Panc1 (cell line): ENCODE results near the gene C1QTNF2. TPM values are rescaled to one million over a fixed set of nuclear protein-coding genes. Genes with fewer than 3 reads are reported as not detected.

Experiments
- ATAC-seq: fragments of 200-7000 bp; cut with Tn5 transposase; 2 replicates; pipeline ENCODE4 v1.9.1; 2020; ENCODE audit warnings: mild to moderate bottlenecking, moderate library complexity
- BruUV-seq: library from RNA; stranded (reverse); fragments of 400-500 nt; replicated peaks from 2 replicates; lab custom pipeline; 2021; lab: Mats Ljungman, UMichigan
- CTCF ChIA-PET: fragments of 300-600 bp; sonication (Branson Sonifier 250); formaldehyde crosslinking; loops from one replicate; lab custom pipeline; 2022; ENCODE audit warnings: antibody characterized with exemption; lab: Charles Lee
- POLR2A ChIA-PET: fragments of 300-600 bp; sonication (Branson Sonifier 250); formaldehyde crosslinking; loops from one replicate; lab custom pipeline; 2022; ENCODE audit warnings: antibody characterized with exemption; lab: Charles Lee
- DNase-seq: peaks from one replicate; pipeline ENCODE4 v3.0.0-alpha.2; 2010; ENCODE audit warnings: low read depth, low spot score
- H3K27ac ChIP-seq: 2 replicates; pipeline ENCODE4 v1.5.1; 2011; ENCODE audit warnings: mild to moderate bottlenecking, low read length, inconsistent platforms
- H3K27me3 ChIP-seq: fragments of 200-500 bp; sonication (Bioruptor generic); 2 replicates; pipeline ENCODE4 v1.6.0; 2014; ENCODE audit warnings: low read length, inconsistent platforms; ENCODE audit not compliant: control insufficient read depth, insufficient read depth
- H3K36me3 ChIP-seq: fragments of 200-500 bp; sonication (Bioruptor generic); 2 replicates; pipeline ENCODE4 v1.5.1; 2014; ENCODE audit warnings: inconsistent platforms, mild to moderate bottlenecking, low read length, moderate library complexity; ENCODE audit not compliant: control insufficient read depth, insufficient read depth
- H3K4me1 ChIP-seq: 2 replicates; pipeline ENCODE4 v1.5.1; 2011; ENCODE audit warnings: inconsistent platforms, mild to moderate bottlenecking, low read length, moderate library complexity; ENCODE audit not compliant: control insufficient read depth, insufficient read depth
- H3K4me3 ChIP-seq, 2 experiments: 2 replicates each; pipeline ENCODE4 v1.5.1; 2011 to 2012; ENCODE audit warnings: low read depth in 2 of 2, low read length in 2 of 2, mild to moderate bottlenecking in 2 of 2, inconsistent platforms in 1 of 2, moderate library complexity in 1 of 2
- H3K9me3 ChIP-seq: fragments of 200-500 bp; sonication (Bioruptor generic); 2 replicates; pipeline ENCODE4 v1.5.1; 2014; ENCODE audit warnings: low read depth, mild to moderate bottlenecking, inconsistent platforms, low read length, moderate library complexity; ENCODE audit not compliant: control insufficient read depth, insufficient read depth
- POLR2AphosphoS5 ChIP-seq: IDR thresholded peaks from 2 replicates; pipeline ENCODE4 v1.6.1; 2012; ENCODE audit warnings: mild to moderate bottlenecking, low read depth, low read length, moderate library complexity
- REST ChIP-seq, 2 experiments: IDR thresholded peaks; 2 replicates each; pipeline ENCODE4 v1.6.1; 2011 to 2012; ENCODE audit warnings: low read depth in 2 of 2, control low read depth in 1 of 2, low read length in 1 of 2, mild to moderate bottlenecking in 1 of 2, moderate library complexity in 1 of 2; ENCODE audit not compliant: insufficient read depth in 1 of 2
- SIN3A ChIP-seq: IDR thresholded peaks from 2 replicates; pipeline ENCODE4 v1.6.1; 2012; ENCODE audit warnings: low read depth, mild to moderate bottlenecking, low read length, moderate library complexity, borderline replicate concordance; ENCODE audit not compliant: insufficient read depth
- TCF7L2 ChIP-seq: IDR thresholded peaks from 2 replicates; pipeline ENCODE4 v1.6.1; 2011; ENCODE audit warnings: mild to moderate bottlenecking, low read depth, low read length, inconsistent platforms
- in situ Hi-C: cut with HindIII; loops from 2 replicates; pipeline ENCODE4 v1.10.0; 2016; ENCODE audit warnings: low sequenced_read_pairs, low pct_unique_long_range_greater_than_20kb
- intact Hi-C: fragments of 100-400 bp; cut with micrococcal nuclease; formaldehyde crosslinking; loops from one replicate; pipeline ENCODE4 v1.10.0; 2022; ENCODE audit not compliant: unreplicated experiment
- total RNA-seq: library from RNA; stranded (reverse); gene quantifications from one replicate; pipeline ENCODE4 v1.2.1, GENCODE V29; 2021; ENCODE audit not compliant: unreplicated experiment
- TF ChIP-seq, protein P1 (sequence below): fragments of 450-650 bp; IDR thresholded peaks from 2 replicates; pipeline ENCODE4 v1.5.1; 2017; ENCODE audit warnings: mild to moderate bottlenecking

The C1QTNF2 gene
- total RNA-seq, 1 experiment from 2014 or later, result 0.44 TPM

DNA sequence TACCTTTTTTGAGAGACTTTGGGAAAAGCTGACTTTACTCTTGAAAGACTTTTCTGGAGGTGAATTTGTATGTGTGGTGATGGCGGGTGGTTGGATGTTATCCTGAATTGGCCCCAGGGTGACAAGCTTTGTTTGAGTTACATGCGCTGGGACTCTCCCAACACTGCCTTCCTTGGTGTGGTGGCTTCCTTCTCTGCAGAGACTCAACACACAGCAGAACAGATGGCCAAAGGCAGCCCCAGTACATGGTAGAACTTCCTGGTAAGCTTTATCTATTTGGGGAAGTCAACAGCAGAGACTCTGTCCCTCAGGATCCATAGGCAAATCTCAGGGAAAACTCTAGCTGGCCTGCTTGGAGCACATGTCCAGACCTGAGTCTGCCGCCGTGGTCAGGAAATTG lies 18.1 kb downstream of the C1QTNF2 start:
- CTCF ChIA-PET, result interaction anchor here (0.6 kb wide), 2 partner anchors 53 to 66 kb away, joined by 4 to 5 read pairs; no protein-coding TSS in a partner anchor
- Histone ChIP-seq H3K4me3 (no peak overlapping the region), H3K27me3 (no peaks in the 10 kb centered on the region), H3K36me3 (no peaks in the 10 kb centered on the region), H3K27ac (no peak overlapping the region), H3K9me3 (no peaks in the 10 kb centered on the region), H3K4me1 (no peaks in the 10 kb centered on the region)
- POLR2A ChIA-PET, result interaction anchor here (0.6 kb wide), 1 partner anchor 343 kb away, joined by 6 read pairs; no protein-coding TSS in a partner anchor
- no TSS peak for BruUV-seq
- in situ Hi-C loops, result loop anchor here (10.0 kb wide), 1 partner anchor 168 kb away; no protein-coding TSS in a partner anchor
- intact Hi-C loops, result no loop called here
- TF ChIP-seq, protein P1, sequence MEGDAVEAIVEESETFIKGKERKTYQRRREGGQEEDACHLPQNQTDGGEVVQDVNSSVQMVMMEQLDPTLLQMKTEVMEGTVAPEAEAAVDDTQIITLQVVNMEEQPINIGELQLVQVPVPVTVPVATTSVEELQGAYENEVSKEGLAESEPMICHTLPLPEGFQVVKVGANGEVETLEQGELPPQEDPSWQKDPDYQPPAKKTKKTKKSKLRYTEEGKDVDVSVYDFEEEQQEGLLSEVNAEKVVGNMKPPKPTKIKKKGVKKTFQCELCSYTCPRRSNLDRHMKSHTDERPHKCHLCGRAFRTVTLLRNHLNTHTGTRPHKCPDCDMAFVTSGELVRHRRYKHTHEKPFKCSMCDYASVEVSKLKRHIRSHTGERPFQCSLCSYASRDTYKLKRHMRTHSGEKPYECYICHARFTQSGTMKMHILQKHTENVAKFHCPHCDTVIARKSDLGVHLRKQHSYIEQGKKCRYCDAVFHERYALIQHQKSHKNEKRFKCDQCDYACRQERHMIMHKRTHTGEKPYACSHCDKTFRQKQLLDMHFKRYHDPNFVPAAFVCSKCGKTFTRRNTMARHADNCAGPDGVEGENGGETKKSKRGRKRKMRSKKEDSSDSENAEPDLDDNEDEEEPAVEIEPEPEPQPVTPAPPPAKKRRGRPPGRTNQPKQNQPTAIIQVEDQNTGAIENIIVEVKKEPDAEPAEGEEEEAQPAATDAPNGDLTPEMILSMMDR, result no peak
- no peak for TF ChIP-seq POLR2AphosphoS5
- no peak for TF ChIP-seq TCF7L2
- TF ChIP-seq SIN3A, result no peak
- no peak for TF ChIP-seq REST (IDR thresholded peaks at IDR 0.05; ENCODE audit: insufficient read depth in 1 of 2, low read depth in 2 of 2, low read length in 1 of 2)
- DNase-seq, result no peak
- no peak for ATAC-seq

DNA sequence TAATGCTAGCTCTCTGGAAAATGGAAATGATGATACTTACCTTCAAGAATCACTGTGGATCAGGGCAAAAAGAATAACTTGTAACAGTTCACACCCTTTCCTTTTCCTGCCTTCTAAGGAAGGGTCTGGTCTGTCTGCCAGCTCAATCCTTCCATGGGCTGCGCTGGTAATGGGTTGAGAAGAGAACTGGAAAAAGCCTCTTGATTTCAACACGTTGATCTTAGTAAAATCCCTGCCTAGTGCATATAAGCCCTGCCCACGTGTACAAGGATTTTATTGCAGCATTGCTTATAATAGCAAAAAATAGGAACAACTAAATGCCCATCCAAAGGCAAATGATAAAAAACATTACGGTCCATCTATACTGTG lies 20.5 kb downstream of the C1QTNF2 start:
- intact Hi-C loops (loop anchor here (5.0 kb wide), 1 partner anchor 328 kb away; no protein-coding TSS in a partner anchor), in situ Hi-C loops (loop anchor here (10.0 kb wide), 1 partner anchor 165 kb away; no protein-coding TSS in a partner anchor)
- no peak overlapping the region for H3K27ac ChIP-seq
- no peaks in the 10 kb centered on the region for H3K36me3 ChIP-seq
- ChIA-PET POLR2A (no interaction called here), CTCF (interaction anchor here (0.6 kb wide), 1 partner anchor 125 kb away, joined by 4 read pairs; no protein-coding TSS in a partner anchor)
- peaks cover 2% of the 10 kb centered on the region; the same call in 1 of the 2 replicates for H3K4me1 ChIP-seq
- DNase-seq (no peak), ATAC-seq (no peak)
- TF ChIP-seq POLR2AphosphoS5, result no peak
- TF ChIP-seq, protein P1, result no peak
- no peak for TF ChIP-seq TCF7L2
- TF ChIP-seq REST (IDR thresholded peaks at IDR 0.05; ENCODE audit: insufficient read depth in 1 of 2, low read depth in 2 of 2, low read length in 1 of 2), result no peak
- no peak for TF ChIP-seq SIN3A
- no TSS peak for BruUV-seq
- no peaks in the 10 kb centered on the region for H3K27me3 ChIP-seq
- no peak overlapping the region for H3K4me3 ChIP-seq
- no peaks in the 10 kb centered on the region for H3K9me3 ChIP-seq
